HepG2 (cell line): ENCODE results near the gene COLEC12. TPM values are rescaled to one million over a fixed set of nuclear protein-coding genes. Genes with fewer than 3 reads are reported as not detected.

Experiments used
- AHDC1 ChIP-seq: sonication (generic); formaldehyde crosslinking; IDR thresholded peaks from 2 replicates; pipeline ENCODE4 v1.5.1; 2020; ENCODE audit warnings: mild to moderate bottlenecking, missing genetic modification reagents, borderline replicate concordance
- ATRX ChIP-seq: sonication (generic); formaldehyde crosslinking; IDR thresholded peaks from 2 replicates; pipeline ENCODE4 v1.4.0; 2020; ENCODE audit warnings: missing genetic modification reagents, borderline replicate concordance
- ELF1 ChIP-seq: sonication (generic); formaldehyde crosslinking; IDR thresholded peaks from 2 replicates; pipeline ENCODE4 v1.4.0; 2020; ENCODE audit warnings: missing genetic modification reagents
- HDAC2 ChIP-seq: sonication (generic); formaldehyde crosslinking; IDR thresholded peaks from 2 replicates; pipeline ENCODE4 v1.4.0; 2020; ENCODE audit warnings: missing genetic modification reagents
- NKX3-1 ChIP-seq: sonication (generic); formaldehyde crosslinking; IDR thresholded peaks from 2 replicates; pipeline ENCODE4 v1.5.0; 2020; ENCODE audit warnings: missing genetic modification reagents
- PRMT3 ChIP-seq: sonication (generic); formaldehyde crosslinking; IDR thresholded peaks from 2 replicates; pipeline ENCODE4 v1.8.1; 2022; ENCODE audit warnings: low read depth, mild to moderate bottlenecking, moderate library complexity, missing genetic modification reagents, borderline replicate concordance
- PRPF4 ChIP-seq: fragments of 200-400 bp; formaldehyde crosslinking; IDR thresholded peaks from 2 replicates; pipeline ENCODE4 v1.6.1; 2016; ENCODE audit warnings: low read length, low read depth; ENCODE audit not compliant: poor library complexity, severe bottlenecking
- SNAPC4 ChIP-seq: sonication (generic); formaldehyde crosslinking; IDR thresholded peaks from 2 replicates; pipeline ENCODE4 v1.4.0; 2020; ENCODE audit warnings: mild to moderate bottlenecking, missing genetic modification reagents
- SP140L ChIP-seq: sonication (generic); formaldehyde crosslinking; IDR thresholded peaks from 2 replicates; pipeline ENCODE4 v1.4.0; 2020; ENCODE audit warnings: missing genetic modification reagents, borderline replicate concordance
- THAP8 ChIP-seq: sonication (generic); formaldehyde crosslinking; IDR thresholded peaks from 2 replicates; pipeline ENCODE4 v1.5.1; 2020; ENCODE audit warnings: missing genetic modification reagents, mild to moderate bottlenecking, borderline replicate concordance
- ZNF232 ChIP-seq: sonication (generic); formaldehyde crosslinking; IDR thresholded peaks from 2 replicates; pipeline ENCODE4 v1.4.0; 2020; ENCODE audit warnings: missing genetic modification reagents, borderline replicate concordance
- ZNF430 ChIP-seq: sonication (generic); formaldehyde crosslinking; IDR thresholded peaks from 2 replicates; pipeline ENCODE4 v1.9.0; 2021; ENCODE audit warnings: mild to moderate bottlenecking, missing genetic modification reagents
- ZNF484 ChIP-seq: sonication (generic); formaldehyde crosslinking; IDR thresholded peaks from 2 replicates; pipeline ENCODE4 v1.5.1; 2020; ENCODE audit warnings: mild to moderate bottlenecking, low read depth, missing genetic modification reagents, borderline replicate concordance
- ZNF790 ChIP-seq: sonication (generic); formaldehyde crosslinking; IDR thresholded peaks from 2 replicates; pipeline ENCODE4 v1.8.0; 2022; ENCODE audit warnings: missing genetic modification reagents, mild to moderate bottlenecking, borderline replicate concordance
- ZUFSP ChIP-seq: sonication (generic); formaldehyde crosslinking; IDR thresholded peaks from 2 replicates; pipeline ENCODE4 v1.9.0; 2021; ENCODE audit warnings: missing genetic modification reagents, mild to moderate bottlenecking, borderline replicate concordance
- polyA plus RNA-seq, 8 experiments: library from polyadenylated mRNA; depleted of rRNA in 3 of 8; stranded (reverse) in 7 of 8; unstranded in 1 of 8; fragments of >200 nt; fragmentation: Illumina TruSeq in 4 of 8; extraction: Trizol in 4 of 8; gene quantifications; 2 replicates each; pipeline versions ENCODE4 v1.2.1 to v1.2.3, GENCODE V29; 2011 to 2016; ENCODE audit warnings: low read depth in 4 of 8, missing spikeins in 1 of 8, mixed read lengths in 1 of 8; ENCODE audit not compliant: insufficient read depth in 1 of 8
- total RNA-seq, 5 experiments: library from RNA; depleted of rRNA; stranded (reverse); fragments of >200 nt; fragmentation: Illumina TruSeq; extraction: Trizol; gene quantifications; 2 replicates each; pipeline ENCODE4 v1.2.3, GENCODE V29; 2016; ENCODE audit warnings: low read depth in 1 of 5

Gene COLEC12
- total and polyA plus RNA-seq, 2 of the 13 experiments (the other 11 are each of a cell fraction or from before 2014, with no cell fraction given) = 0.02 to 0.11 TPM

GRCh38 chr18:475202-476031, 25.1 kb downstream of the COLEC12 start (continued):
- TF ChIP-seq AHDC1 (CRISPR knock-in tag) = peak; percentile 38; the same call in 1 of the 2 replicates
- no peak for TF ChIP-seq ELF1 (CRISPR knock-in tag)
- TF ChIP-seq ATRX (CRISPR knock-in tag) = no peak
- no peak for TF ChIP-seq ZNF430 (CRISPR knock-in tag)
- TF ChIP-seq PRPF4 = no peak
- no peak for TF ChIP-seq SP140L (CRISPR knock-in tag)
- TF ChIP-seq ZNF484 (CRISPR knock-in tag) = no peak
- TF ChIP-seq ZUFSP (CRISPR knock-in tag) = no peak
- TF ChIP-seq ZNF790 (CRISPR knock-in tag) = no peak
- no peak for TF ChIP-seq HDAC2 (CRISPR knock-in tag)
- TF ChIP-seq ZNF232 (CRISPR knock-in tag) = no peak
- no peak for TF ChIP-seq SNAPC4 (CRISPR knock-in tag)
- no peak for TF ChIP-seq PRMT3 (CRISPR knock-in tag)
- no peak for TF ChIP-seq THAP8 (CRISPR knock-in tag)
- no peak for TF ChIP-seq NKX3-1 (CRISPR knock-in tag)
